HG03064 (cell line): ENCODE measurements around the gene FOXF2.
"Not testable (repeated sequence)": the region's sequence is repeated elsewhere in the genome, so short reads cannot be mapped to it uniquely, and the experiment has no call there.

Experiments used
- ATAC-seq: cut with Tn5 transposase; IDR thresholded peaks from one replicate; pipeline ENCODE4 v1.9.1; 2021; ENCODE audit warnings: low read depth; ENCODE audit not compliant: unreplicated experiment

The FOXF2 gene

GRCh38 chr6:1389369-1390132 lies at the start of gene FOXF2:
Gene FOXF2, plus strand, starts transcription at chr6:1389576. Its CDS starts 372 bp downstream, at chr6:1389948.
- no peak for ATAC-seq

GRCh38 chr6:1346101-1346500 lies 43.3 kb upstream of the FOXF2 start:
- ATAC-seq = no peak

- no peak for ATAC-seq
These were observed 42.8 kb upstream of the FOXF2 start for GRCh38 chr6:1346558-1347091.

GRCh38 chr6:1347161-1347560 lies 42.2 kb upstream of the FOXF2 start:
- no peak for ATAC-seq

GRCh38 chr6:1348675-1349074 lies 40.7 kb upstream of the FOXF2 start:
- ATAC-seq = no peak

- no peak for ATAC-seq
These were observed 39.7 kb upstream of the FOXF2 start for GRCh38 chr6:1349655-1350054.

GRCh38 chr6:1351381-1352008 lies 37.9 kb upstream of the FOXF2 start:
- ATAC-seq = no peak

- ATAC-seq = not testable (repeated sequence)
These were observed 34.3 kb upstream of the FOXF2 start for GRCh38 chr6:1355068-1355467.

- not testable (repeated sequence) for ATAC-seq
These were observed 27.7 kb upstream of the FOXF2 start for GRCh38 chr6:1361717-1362116.

GRCh38 chr6:1362643-1363042 lies 26.7 kb upstream of the FOXF2 start:
- ATAC-seq = no peak

GRCh38 chr6:1363298-1363697 lies 26.1 kb upstream of the FOXF2 start:
- ATAC-seq = no peak

- no peak for ATAC-seq
These were observed 25.4 kb upstream of the FOXF2 start for GRCh38 chr6:1363729-1364572.

GRCh38 chr6:1364791-1365190 lies 24.6 kb upstream of the FOXF2 start:
- no peak for ATAC-seq

- no peak for ATAC-seq
These were observed 23.7 kb upstream of the FOXF2 start for GRCh38 chr6:1365686-1366085.

GRCh38 chr6:1367771-1368170 lies 21.6 kb upstream of the FOXF2 start:
- ATAC-seq = no peak

- ATAC-seq = no peak
These were observed 20.4 kb upstream of the FOXF2 start for GRCh38 chr6:1368940-1369339.

- not testable (repeated sequence) for ATAC-seq
These were observed 19.7 kb upstream of the FOXF2 start for GRCh38 chr6:1369695-1370094.

GRCh38 chr6:1371933-1372332 lies 17.4 kb upstream of the FOXF2 start:
- ATAC-seq = no peak

- no peak for ATAC-seq
These were observed 16.7 kb upstream of the FOXF2 start for GRCh38 chr6:1372690-1373089.

- no peak for ATAC-seq
These were observed 12.7 kb upstream of the FOXF2 start for GRCh38 chr6:1376653-1377052.

- no peak for ATAC-seq
These were observed 11.8 kb upstream of the FOXF2 start for GRCh38 chr6:1377526-1377925.
